GM19467 (cell line): Measurements from ENCODE around the gene GLB1L3.
"Not testable (repeated sequence)": the region's sequence is repeated elsewhere in the genome, so short reads cannot be mapped to it uniquely, and the experiment has no call there.

Source experiments
- ATAC-seq: cut with Tn5 transposase; IDR thresholded peaks from one replicate; pipeline ENCODE4 v1.9.1; 2021; ENCODE audit warnings: mild to moderate bottlenecking, moderate library complexity; ENCODE audit not compliant: unreplicated experiment

Gene GLB1L3

DNA sequence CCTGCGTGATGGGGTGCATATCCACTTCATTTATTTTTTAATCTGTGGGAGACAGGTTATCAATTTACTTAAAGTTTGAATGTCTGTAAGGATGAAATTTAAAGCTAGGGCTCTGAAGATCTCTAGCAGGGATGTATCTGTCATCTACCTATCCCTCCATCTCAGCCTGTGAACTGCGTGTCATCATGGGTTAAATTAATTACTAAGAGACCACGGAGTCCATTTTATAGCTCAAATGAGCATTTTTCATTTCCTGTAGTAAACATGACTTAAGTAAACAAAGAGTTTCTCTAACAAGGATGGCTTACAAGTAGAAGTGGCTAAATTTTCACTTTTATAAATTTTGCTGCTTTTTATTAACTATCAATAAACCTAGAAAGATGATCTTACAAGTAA lies 2.9 kb upstream of the GLB1L3 start:
- no peak for ATAC-seq

DNA sequence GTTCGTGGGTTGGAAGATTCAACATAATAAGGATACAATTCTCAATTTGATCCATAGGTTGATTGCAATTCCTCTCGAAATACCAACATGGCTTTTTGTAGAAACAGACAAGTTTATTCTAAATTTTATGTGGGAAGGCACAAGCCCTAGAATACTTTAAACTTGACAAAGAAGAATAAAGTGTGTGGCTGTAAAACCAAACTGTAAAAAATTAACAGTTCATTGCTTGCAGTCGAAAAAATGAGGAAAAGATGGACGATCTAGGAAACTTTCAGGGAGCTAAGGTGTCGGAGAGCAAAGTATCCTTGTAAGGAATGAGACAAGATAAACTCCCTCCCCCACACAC lies 1.0 kb upstream of the GLB1L3 start:
- ATAC-seq: no peak

DNA sequence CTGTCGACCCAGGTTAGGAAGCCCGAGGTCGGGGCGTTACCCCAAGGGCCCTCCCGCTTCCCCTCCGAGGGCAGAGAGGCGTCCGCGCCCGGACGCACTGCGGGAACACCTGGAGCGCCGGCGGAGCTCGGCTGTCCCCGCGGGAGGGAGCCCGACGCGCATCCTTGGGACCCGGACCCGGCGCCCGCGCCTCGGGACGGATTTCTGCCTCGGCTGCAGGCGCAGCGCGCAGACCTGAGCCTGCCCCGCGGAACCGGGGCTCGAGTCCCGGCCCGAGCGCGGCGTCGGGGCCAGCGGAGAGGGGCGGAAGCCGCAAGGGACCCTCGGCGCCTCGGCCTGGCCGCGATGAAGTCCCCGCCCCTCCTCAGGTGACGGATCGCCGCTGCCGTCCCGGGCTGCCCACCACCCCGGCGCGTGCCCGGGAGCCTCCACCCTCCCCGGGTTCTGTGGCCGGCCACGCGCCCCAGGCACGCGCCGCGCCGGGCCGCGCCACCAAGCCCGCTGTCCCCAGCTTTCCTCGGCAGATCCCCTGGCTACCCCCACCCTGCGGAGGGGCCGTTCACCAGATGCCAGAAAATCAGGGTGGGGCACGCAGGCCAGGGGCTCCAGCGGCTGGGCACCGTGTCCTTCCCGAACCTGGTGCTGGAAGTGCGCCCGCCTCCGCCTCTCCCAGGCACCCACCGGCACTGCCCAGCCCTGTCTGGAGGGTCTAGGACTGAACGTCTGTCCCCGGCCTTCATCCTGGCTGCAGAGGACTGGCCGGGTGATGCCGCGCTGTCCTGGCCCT lies 410 bp downstream of the GLB1L3 start:
- ATAC-seq: peak; percentile 10

DNA sequence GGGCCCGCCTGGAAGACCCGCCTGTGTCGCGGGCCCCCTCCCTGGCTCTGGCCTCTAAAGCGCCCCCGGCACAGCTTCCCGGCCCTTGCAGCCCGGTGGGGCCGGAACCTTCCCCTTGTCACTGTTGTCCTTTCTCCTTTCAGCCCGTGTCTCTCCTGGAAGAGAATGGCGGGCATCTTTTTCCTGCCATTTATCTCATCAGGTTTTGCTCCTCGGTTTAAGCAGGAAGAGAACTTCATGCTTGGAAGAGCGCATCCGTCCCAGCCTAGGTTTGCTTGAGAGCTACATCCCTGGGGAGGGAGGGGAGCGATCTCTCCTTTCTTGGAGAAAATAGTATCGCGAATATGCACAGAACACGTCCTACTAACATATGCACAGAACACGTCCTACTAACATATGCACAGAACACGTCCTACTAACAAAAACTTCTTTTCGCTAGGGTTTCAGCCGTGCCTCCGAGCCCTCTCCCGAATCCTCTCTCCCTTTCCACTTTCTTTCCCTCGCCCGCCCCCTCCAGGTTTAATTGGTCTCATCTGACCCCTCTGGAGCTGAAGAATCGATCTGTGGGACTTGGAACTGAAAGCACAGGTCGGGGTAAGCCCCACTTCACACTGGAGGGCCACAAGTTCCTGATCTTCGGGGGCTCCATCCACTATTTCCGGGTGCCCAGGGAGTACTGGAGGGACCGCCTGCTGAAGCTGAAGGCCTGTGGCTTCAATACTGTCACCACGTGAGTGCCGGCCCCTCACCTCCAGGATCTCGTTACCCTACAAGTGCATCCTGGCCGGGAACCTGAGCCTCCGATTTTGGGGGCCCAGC lies 1.2 kb downstream of the GLB1L3 start:
- no peak for ATAC-seq

DNA sequence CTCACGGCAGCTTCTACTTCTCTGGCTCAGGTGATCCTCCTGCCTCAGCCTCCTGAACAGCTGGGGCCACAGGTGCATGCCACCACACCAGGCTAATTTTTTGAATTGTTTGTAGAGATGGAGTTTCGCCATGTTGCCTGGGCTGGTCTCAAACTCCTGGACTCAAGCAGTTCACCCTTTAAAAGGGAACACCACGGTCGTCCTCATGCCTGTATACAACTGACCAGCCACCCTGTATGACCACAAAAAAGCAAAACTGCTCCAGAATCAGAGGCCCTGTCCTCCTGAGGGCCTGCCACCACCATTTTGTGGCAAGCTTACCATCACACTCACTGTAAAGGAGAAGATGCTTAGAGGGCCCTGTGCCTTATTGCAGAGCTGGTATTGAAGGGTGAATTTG lies 2.2 kb downstream of the GLB1L3 start:
- no peak for ATAC-seq

DNA sequence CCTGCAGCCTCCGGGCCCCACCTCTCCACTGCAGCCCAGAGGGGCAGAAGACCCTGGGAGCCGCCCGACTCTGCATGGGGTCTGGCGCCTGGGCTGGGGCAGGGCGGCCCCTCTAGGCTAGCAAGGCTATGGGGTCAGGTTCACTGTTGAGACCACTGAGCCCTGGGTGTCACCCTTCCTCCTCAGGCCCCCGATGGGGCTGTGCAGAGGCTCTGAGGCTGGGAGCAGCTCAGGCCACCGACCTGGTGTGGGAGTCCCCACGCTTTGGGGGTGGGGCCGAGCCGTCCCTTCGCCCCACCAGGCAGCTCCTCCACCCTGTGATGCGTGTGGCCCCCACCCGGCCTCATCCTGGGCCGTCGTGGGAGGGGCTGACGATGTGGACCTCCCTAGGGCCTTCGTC lies 5.5 kb downstream of the GLB1L3 start:
- not testable (repeated sequence) for ATAC-seq

DNA sequence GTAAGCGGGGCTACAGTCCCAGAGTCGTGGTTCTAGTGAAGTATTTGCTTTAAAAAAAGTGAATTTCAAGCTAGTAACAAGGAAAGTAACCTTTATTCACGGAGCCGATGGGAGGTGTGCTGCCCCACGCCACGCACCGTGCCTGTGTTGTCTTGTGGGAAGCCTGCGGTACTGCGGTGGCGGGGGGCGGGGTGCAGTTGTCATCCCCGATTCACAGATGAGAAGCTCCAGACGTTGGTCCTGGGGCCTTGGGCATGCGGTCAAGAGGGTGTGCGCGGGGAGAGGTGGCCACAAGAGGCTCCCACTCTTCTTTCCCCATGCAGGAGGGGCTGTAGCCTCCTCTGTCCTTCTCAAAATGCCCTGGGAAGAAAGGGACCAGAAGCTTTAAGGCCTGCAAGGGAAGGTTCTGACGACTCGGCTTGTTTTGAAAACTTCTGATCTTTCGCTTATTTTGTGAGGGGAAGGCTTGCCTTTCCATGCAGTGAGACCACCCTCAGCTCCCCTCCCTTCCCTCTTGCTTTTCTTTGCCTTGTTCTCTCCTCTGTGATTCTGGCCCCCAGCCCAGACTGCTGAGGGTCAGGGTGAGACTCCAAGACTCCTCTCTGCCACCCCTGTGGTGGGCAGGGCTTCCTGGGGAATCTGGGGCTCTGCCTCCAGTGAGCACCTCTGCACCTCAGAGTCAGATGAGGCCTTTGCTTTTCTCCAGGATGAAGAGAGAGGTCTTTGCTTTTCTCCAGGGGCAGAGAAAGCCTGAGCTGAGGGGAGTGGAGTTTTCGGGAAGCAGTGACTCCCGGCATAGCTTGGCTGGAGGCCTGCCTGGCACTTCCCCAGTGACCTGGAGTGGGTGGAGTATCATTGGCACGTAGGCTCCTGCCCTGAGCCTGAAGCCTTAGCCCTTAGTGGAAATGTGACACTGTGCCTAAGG lies 6.2 kb downstream of the GLB1L3 start:
- no peak for ATAC-seq

DNA sequence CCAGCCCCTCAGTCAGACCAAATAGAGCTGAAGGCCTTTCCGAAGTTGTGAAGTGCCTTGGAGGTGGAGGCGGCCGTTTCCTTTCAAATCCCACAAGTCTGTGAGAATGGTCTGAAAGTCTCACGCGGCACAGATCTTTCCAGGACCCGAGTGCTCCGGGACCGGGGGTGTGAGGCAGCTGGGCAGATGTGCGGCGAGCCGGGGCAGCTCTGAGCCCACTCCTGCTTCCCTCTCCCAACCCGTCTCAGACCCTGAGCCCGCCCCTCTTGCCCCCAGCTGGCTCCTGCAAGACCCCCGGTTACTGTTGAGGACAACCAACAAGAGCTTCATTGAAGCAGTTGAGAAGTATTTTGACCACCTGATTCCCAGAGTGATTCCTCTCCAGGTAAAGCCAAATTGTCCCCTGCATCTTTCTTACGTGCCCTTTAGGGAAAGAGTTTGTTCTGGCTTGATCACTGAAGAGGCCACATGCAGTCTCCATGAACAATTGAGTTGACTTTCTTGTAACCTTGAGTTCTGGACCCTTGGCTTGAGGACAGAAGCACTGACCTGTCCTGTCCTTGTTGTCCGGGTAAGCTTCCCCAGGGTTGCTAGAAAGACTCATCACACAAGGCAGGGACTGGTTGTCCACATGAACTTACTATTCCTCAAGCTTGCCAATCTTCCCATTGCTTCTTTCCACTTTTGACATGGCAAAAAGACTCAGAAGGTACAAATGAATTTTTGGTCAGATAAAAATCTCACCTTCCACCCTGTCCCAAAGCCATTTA lies 7.5 kb downstream of the GLB1L3 start:
- ATAC-seq: no peak

DNA sequence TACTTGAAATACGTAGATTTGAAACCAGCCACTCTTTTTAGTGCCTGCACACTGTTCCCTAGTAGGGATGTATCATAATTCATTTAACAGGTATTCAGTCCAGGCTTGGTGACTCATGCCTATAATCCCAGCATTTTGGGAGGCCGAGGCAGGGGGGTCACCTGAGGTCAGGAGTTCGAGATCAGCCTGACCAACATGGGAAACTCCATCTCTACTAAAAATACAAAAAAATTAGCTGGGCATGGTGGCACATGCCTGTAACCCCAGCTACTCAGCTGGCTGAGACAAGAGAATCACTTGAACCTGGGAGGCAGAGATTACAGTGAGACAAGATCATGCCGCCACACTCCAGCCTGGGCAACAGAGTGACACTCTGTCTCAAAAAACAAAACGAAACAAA lies 8.2 kb downstream of the GLB1L3 start:
- ATAC-seq: not testable (repeated sequence)

DNA sequence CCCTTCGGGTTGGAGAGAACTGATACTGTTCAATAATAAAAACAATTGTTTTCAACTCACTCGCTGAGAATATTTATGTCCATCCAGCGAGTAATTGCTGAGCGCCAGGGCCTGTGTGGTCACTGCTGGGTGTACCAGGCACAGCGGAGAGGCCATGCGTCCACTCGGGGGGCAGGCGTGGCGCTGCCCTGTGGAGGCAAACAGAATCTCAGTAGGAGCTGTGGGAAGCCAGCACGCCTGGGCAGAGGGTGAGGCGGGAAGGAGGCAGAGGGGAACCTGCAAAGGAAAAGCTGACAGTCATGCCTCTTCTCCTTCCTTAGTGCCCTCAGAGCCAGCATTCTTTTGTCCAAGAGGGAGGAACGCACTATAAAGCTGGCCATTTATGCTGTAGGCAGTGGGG lies 11.4 kb downstream of the GLB1L3 start:
- no peak for ATAC-seq

DNA sequence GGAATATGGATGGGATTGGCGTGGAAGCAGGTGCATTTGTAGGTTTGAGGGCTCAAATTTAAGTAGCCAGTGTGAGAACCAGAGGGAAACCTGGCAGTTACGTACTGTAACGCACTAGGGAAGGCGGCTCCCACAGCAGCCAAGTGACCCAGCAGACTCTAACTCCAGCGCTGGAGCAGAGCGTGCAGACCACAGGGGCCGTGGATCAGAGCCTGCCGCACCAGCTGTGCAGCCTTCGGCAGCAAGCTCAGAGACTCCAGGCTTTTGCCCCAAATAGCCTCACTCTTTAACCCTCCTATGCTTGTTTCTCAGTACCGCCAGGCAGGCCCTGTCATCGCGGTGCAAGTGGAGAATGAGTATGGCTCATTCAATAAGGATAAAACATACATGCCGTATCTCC lies 12.3 kb downstream of the GLB1L3 start:
- no peak for ATAC-seq

DNA sequence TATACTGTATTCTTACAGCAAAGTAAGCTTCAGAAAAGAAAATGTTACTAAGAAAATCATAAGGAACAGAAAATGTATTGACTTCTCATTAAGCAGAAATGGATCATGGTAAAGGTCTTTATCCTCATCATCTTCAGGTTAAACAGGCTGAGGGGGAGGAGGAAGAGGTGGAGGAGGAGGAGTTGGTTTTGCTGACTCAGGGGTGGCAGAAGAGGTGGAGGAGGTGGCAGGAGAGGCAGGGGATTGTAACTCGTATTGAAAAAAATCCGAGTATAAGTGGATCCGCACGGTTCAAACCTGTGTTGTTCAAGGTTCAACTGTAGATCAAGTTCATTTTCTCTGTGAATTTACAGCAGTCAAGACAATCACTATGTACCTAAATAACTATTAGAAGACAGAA lies 13.0 kb downstream of the GLB1L3 start:
- ATAC-seq: no peak

DNA sequence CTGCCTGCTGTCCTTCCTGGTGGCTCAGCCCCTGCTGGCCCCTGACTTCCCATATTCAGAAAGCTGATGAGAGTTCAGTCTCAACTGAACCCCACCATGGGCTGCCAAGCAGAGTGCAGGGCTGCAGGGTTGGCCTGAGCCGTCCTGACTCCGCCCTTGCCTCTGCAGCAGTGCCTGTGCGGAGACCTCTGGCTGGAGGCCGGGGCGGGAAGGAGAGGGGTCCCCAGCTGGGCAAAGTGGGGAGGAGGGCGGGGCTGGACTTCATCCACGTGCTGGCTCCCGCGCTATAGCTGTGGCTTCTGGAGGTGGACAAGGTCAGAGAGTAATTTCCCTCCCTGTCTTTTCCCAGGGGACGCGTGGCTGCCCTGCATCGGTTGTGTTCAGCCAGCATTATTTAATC lies 13.6 kb downstream of the GLB1L3 start:
- no peak for ATAC-seq

DNA sequence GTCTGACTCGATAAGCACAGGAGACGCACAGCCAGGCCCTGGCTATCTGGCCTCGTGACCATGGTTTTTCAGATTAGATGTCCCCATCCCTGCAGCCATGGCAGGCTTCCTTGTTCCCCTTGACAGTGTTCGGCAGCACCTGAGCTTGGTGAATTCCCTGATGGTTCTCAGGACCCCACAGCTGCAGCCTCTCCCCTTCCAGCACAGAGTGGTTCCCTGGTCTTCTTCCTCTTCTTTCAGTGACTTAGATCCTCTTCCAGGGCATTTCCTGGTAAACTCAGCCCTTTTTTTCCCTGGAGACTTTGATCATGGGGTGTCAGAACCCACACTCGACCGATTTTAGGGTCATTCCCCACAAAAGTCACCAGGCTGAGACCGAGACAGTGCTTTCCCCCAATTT lies 14.5 kb downstream of the GLB1L3 start:
- no peak for ATAC-seq

DNA sequence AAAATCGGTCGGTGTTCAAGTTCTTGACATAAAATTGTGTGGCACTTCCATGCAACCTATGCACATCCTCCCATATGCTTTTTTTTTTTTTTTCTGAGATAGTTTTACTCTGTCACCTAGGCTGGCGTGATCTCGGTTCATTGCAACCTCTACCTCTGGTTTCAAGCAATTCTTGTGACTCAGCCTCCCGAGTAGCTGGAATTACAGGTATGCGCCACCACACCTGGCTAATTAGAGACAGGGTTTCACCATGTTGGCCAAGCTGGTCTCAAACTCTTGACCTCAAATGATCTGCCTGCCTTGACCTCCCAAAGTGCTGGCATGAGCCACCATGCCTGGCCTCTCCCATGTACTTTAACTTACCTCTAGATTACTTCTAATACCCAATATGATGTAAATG lies 15.0 kb downstream of the GLB1L3 start:
- ATAC-seq: no peak

DNA sequence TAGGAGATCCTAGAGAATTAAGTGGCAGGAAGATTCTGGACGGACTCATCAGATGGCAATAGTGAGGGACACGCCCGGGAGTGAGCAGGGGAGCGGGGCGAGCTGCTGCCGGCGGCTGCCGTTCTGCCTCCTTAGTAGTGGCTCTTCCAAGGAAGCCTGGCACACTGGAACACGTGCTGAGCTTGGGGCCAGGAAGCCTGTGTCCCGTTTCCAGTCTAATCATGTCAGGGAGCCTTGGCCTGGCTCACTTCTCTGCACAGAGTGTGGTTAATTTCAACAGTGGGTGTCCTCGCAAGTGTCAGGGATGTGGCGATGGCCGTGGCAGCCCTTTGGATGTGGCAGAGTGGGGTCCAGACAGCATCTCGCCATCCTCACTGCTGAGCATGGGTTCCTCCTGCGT lies 16.5 kb downstream of the GLB1L3 start:
- no peak for ATAC-seq

DNA sequence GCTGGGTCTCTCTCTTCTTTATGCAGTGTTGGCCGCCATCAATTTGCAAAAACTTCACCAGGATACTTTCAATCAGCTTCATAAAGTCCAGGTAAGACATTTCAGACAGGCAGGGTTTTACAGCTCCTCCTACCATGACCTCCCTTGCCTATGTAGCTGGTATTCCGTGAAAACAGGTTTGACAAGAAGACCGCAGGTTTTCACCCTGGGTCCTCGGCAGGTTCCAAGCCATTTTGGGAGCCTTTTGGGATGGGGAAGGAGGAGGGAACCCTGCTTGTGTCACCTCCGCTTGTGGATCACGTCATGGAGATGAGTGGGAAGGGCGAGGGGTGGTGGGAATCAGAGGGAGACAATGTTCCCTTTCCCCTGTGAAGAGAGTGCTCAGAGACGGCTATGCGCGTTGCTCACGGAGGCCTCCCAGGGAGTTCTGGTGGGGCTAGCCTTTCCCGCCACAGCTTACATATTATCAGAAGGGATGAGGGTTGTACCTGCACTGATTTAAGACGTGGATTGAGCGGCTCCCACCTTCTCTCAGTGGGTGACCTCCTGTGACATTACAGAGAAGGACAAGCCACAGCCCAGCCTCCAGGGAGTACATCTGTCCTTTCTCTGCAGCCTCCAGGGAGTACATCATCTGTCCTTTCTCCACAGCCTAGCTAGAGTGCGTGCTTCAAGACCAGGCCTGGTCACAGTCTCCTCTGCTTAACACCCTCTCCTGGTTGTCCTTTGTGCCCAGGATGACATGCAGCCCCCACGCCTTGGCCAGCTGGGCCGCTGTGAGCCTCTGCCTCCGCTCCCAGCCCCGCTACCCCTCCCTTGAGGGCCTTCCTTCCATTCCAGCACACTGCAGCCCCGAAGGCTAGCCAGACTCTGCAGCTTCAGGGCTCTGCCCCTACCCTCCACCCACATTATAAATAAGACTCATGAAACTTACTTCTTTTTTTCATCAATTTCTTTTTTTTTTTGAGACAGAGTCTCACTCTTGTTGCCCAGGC lies 17.2 kb downstream of the GLB1L3 start:
- no peak for ATAC-seq

DNA sequence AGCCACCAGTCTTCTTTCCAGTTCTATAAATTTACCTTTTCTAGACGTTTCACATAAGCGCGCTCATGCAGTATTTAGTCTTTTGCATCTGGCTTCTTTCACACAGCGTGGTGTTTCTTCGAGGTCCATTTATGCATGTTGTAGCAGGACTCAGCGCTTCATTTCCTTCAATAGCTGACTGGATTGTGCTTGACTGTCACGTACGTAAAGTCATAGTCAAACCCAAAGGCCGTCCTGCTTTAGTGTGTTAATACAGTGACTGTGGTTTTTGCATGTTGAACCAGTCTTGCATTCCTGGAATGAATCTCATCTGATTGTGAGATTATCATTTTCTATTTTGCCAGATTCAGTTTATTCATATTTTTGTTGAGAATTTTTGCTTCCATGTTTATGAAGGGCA lies 18.5 kb downstream of the GLB1L3 start:
- ATAC-seq: no peak

DNA sequence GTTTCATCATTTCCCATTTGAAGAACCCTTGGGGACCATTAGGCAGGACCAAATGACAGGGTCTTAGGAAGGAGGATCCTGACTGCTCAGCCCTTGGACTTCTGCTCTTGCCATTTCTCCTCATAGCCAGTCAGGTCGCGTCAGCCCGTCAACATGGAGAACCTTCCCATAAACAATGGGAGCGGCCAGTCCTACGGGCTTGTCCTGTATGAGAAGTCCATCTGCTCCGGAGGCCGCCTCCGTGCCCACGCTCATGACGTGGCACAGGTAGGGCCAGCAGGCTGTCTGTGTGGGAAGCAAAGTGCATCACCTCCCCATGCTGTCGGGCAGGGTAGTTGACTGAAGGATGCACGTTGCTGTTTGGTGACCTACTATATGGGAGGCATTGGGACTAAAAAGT lies 36.0 kb downstream of the GLB1L3 start:
- ATAC-seq: no peak
